Right forelimb (tissue), 1 donor: ENCODE results near the gene SYF2.

Experiments
- DNase-seq: peaks from one replicate; pipeline ENCODE4 v3.0.0-alpha.2; 2018

SYF2 gene

GRCh38 chr1:25183126-25183980 lies 48.9 kb downstream of the SYF2 start:
- no peak for DNase-seq

- no peak for DNase-seq
These were observed 49.7 kb downstream of the SYF2 start for GRCh38 chr1:25182629-25183028.

- DNase-seq: no peak
These were observed 51.3 kb downstream of the SYF2 start for GRCh38 chr1:25180996-25181395.

GRCh38 chr1:25178917-25179561 lies 53.3 kb downstream of the SYF2 start:
- DNase-seq: no peak

- no peak for DNase-seq
These were observed 57.3 kb downstream of the SYF2 start for GRCh38 chr1:25174730-25175612.

GRCh38 chr1:25174363-25174729 lies 58.0 kb downstream of the SYF2 start:
- no peak for DNase-seq

GRCh38 chr1:25173809-25174340 lies 58.4 kb downstream of the SYF2 start:
- no peak for DNase-seq
